Brain microvascular endothelial cell (primary cell): ENCODE measurements around the gene MAML3.

Source experiments
- DNase-seq: peaks from one replicate; pipeline ENCODE4 v3.0.0-alpha.2; 2020
- H3K27ac ChIP-seq: fragments of 250-450 bp; sonication (Bioruptor Pico); 2 replicates; pipeline ENCODE4 v1.5.1; 2020; ENCODE audit warnings: mild to moderate bottlenecking, moderate library complexity
- H3K27me3 ChIP-seq: fragments of 250-450 bp; sonication (Bioruptor Pico); replicated peaks from 2 replicates; pipeline ENCODE4 v1.5.1; 2020; ENCODE audit warnings: mild to moderate bottlenecking
- H3K36me3 ChIP-seq: fragments of 250-450 bp; sonication (Bioruptor Pico); replicated peaks from 2 replicates; pipeline ENCODE4 v1.5.1; 2020; ENCODE audit warnings: mild to moderate bottlenecking
- H3K4me3 ChIP-seq: 2 replicates; pipeline ENCODE4 v1.5.1; 2011; ENCODE audit warnings: low read depth, mild to moderate bottlenecking, control low read depth, low read length, moderate library complexity
- CTCF ChIP-seq: IDR thresholded peaks from 2 replicates; pipeline ENCODE4 v1.5.1; 2011; ENCODE audit warnings: low read depth, mild to moderate bottlenecking, moderate library complexity, low read length, control low read depth, inconsistent platforms; ENCODE audit errors: missing control alignments
- in situ Hi-C: cut with HindIII; loops from 2 replicates; pipeline ENCODE4 v1.10.0; 2017; ENCODE audit warnings: low sequenced_read_pairs, low pct_ligation_motif_present

MAML3 gene

DNA sequence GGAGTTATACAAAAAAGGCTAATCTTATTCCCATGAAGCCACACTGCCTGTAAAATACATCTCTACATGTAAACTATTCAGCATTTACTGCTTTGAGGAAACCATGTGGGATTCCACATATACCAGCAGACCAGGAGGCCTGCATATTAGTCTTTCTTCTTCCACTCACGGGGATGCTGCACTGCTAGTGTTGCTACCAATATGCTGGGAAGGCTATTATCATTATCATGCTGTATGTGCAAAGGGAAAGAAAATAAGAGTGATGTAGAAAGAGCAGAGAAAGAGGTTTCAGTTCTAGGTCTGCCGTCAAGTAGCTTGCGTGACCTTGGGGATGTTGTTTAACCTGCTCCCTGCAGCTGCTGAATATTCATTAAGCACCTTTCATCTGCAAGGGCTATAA, 427.4 kb downstream of the MAML3 start:
- Histone ChIP-seq H3K27me3 (no peaks in the 10 kb centered on the region), H3K36me3 (no peaks in the 10 kb centered on the region), H3K4me3 (no peak overlapping the region), H3K27ac (no peak overlapping the region)
- TF ChIP-seq CTCF = no peak
- DNase-seq = no peak
- in situ Hi-C loops = no loop called here

DNA sequence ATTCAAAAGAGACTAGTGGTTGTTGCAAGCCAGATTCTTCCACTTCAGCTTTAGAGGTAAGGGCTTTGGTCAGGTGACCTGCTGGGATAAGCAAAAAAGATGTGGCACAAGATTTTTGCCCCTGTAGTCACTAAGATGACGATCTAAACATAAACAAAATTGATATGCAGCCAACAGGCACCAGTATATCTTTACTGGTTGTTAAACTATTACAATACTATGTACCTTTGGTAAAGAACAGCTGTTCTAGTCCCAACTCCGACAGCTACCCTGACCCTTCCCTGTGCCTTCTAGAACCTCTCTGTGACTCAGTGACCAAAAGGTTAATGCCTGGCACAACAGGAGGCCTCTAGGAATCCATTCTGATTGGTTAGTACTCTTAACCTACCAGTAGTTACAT, 428.7 kb downstream of the MAML3 start:
- in situ Hi-C loops = no loop called here
- Histone ChIP-seq H3K4me3 (no peak overlapping the region), H3K27me3 (no peaks in the 10 kb centered on the region), H3K36me3 (no peaks in the 10 kb centered on the region), H3K27ac (no peak overlapping the region)
- DNase-seq = no peak
- no peak for TF ChIP-seq CTCF

DNA sequence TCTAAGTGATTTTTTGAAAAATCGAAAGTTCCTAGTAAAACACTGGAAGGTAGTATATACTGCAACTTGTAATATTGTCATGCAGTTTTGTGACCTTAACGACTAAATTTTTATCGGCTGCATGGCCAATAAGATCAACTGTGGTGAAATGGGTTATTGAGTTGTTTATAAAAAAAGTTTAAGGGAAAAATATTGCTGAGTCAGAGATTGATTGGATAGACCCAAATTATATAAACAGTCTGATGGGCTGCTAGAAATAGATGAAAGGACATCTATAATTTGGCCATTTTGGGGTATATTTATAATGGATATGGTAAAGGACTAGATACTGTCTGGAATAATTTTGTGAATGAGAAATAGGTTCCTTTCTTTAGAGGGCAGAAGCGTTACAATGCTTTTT, 432.2 kb downstream of the MAML3 start:
- Histone ChIP-seq H3K27me3 (no peaks in the 10 kb centered on the region), H3K27ac (no peak overlapping the region), H3K36me3 (no peaks in the 10 kb centered on the region), H3K4me3 (no peak overlapping the region)
- DNase-seq = no peak
- no peak for TF ChIP-seq CTCF
- in situ Hi-C loops = no loop called here

GRCh38 chr4:139720806-139721205, 433.2 kb downstream of the MAML3 start:
- H3K4me3 ChIP-seq = no peak overlapping the region
- in situ Hi-C loops = no loop called here
- H3K36me3 ChIP-seq = no peaks in the 10 kb centered on the region
- DNase-seq = no peak
- H3K27ac ChIP-seq = no peak overlapping the region
- no peaks in the 10 kb centered on the region for H3K27me3 ChIP-seq
- TF ChIP-seq CTCF = no peak

GRCh38 chr4:139719381-139720101, 434.4 kb downstream of the MAML3 start:
- H3K27me3 ChIP-seq = no peaks in the 10 kb centered on the region
- no peak overlapping the region for H3K4me3 ChIP-seq
- H3K36me3 ChIP-seq = no peaks in the 10 kb centered on the region
- in situ Hi-C loops = no loop called here
- no peak overlapping the region for H3K27ac ChIP-seq
- no peak for DNase-seq
- no peak for TF ChIP-seq CTCF

GRCh38 chr4:139718833-139719232, 435.2 kb downstream of the MAML3 start:
- no peaks in the 10 kb centered on the region for H3K27me3 ChIP-seq
- no peak overlapping the region for H3K4me3 ChIP-seq
- in situ Hi-C loops = no loop called here
- H3K27ac ChIP-seq = no peak overlapping the region
- H3K36me3 ChIP-seq = no peaks in the 10 kb centered on the region
- DNase-seq = no peak
- no peak for TF ChIP-seq CTCF
